NB4 (cell line): ENCODE measurements around the gene PLEKHA5.

Experiments used
- DNase-seq: peaks from one replicate; pipeline ENCODE4 v3.0.0; 2010; ENCODE audit warnings: low read depth
- H3K4me3 ChIP-seq: one replicate; pipeline ENCODE4 v1.5.1; 2011; ENCODE audit warnings: mild to moderate bottlenecking, low read depth, low read length, moderate library complexity
- MYC ChIP-seq: IDR thresholded peaks from 2 replicates; pipeline ENCODE4 v1.6.1; 2011; ENCODE audit warnings: low read depth, low read length
- POLR2A ChIP-seq: IDR thresholded peaks from 2 replicates; pipeline ENCODE4 v1.6.1; 2011; ENCODE audit warnings: mild to moderate bottlenecking; ENCODE audit not compliant: insufficient read length; ENCODE audit errors: extremely low read depth
- TF ChIP-seq, protein P1 (sequence below): IDR thresholded peaks from 2 replicates; pipeline ENCODE4 v1.6.1; 2011; ENCODE audit warnings: low read depth, low read length
- TF ChIP-seq, protein P2 (sequence below): IDR thresholded peaks from one replicate; pipeline ENCODE4 v1.5.1; 2012; ENCODE audit warnings: low read depth, low read length

PLEKHA5 gene

DNA sequence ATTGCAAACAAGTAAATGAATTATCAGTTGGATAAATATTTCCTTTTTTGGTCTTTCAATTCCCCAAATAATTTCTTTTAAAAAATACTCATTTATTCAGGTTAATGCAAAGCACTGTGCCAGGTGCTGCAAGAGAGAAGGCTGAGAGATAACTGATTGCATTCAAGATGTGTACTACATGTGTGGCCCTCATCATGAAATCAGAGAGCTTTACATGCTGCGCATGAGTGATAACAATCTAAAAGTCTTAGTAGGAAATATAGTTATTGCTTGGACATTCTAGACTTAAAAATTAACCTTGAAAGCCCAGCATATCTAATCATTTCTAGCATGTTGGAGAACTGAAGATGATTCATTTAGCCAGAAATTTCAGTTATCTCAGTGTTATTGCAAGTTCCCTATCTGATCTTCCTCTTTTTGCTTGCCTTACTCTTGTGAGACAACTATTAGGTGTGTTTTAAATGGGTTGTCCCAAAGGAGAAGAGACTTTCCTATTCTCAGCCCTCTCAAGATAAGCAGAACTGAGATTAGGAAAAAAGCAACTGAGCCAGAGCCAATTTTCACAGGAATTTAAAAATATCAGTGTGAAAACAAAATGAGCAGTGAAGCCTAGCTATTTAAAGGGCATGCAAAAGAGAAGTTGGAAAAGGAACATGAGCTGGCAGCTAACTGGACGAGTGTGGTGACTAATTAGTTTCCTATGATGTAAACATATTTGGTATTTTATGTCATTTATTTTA lies 60.9 kb downstream of the PLEKHA5 start:
- H3K4me3 ChIP-seq: no peak overlapping the region
- DNase-seq: peak; percentile 80
- TF ChIP-seq MYC: no peak
- TF ChIP-seq, protein P1, sequence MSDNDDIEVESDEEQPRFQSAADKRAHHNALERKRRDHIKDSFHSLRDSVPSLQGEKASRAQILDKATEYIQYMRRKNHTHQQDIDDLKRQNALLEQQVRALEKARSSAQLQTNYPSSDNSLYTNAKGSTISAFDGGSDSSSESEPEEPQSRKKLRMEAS: no peak
- TF ChIP-seq POLR2A: no peak
- TF ChIP-seq, protein P2, sequence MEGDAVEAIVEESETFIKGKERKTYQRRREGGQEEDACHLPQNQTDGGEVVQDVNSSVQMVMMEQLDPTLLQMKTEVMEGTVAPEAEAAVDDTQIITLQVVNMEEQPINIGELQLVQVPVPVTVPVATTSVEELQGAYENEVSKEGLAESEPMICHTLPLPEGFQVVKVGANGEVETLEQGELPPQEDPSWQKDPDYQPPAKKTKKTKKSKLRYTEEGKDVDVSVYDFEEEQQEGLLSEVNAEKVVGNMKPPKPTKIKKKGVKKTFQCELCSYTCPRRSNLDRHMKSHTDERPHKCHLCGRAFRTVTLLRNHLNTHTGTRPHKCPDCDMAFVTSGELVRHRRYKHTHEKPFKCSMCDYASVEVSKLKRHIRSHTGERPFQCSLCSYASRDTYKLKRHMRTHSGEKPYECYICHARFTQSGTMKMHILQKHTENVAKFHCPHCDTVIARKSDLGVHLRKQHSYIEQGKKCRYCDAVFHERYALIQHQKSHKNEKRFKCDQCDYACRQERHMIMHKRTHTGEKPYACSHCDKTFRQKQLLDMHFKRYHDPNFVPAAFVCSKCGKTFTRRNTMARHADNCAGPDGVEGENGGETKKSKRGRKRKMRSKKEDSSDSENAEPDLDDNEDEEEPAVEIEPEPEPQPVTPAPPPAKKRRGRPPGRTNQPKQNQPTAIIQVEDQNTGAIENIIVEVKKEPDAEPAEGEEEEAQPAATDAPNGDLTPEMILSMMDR: no peak

DNA sequence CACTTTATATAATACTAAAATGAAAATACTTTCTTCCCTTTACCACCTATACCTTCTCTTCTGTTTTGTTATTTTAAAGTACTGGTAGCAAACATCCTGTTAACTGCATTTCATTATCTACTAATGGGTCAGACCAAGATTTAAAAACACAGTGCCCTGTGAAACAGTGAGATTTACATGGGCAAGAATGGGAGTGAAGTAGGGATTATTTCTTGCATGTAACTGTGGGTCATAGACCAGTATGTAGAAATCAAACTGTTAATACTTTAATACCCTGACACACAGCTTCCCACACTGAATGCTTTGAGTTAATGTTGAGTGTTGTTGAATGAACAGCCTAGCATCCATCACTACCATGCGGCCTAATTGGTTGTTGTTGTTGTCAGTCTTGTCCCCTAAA lies 61.6 kb downstream of the PLEKHA5 start:
- H3K4me3 ChIP-seq: no peak overlapping the region
- TF ChIP-seq, protein P1: no peak
- no peak for TF ChIP-seq POLR2A
- no peak for TF ChIP-seq MYC
- TF ChIP-seq, protein P2: no peak
- no peak for DNase-seq

DNA sequence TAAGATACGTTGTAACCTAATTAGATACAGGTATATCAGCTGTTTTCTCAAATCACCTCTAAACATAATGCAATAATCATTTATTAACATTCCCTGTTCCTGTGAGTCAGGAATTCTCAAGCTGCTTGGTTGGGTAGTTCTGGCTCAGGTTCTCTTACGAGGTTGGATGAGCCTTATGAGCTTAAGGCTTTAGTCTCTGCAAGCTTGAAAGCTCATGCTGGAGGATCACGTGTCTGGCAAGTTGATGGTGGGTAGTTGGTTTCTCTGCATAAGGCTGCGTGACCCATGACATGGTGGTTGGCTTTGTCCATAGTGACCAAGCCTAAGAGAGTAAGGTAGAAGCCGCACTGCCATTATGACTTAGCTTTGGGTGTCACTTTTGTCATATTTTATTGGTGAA lies 62.0 kb downstream of the PLEKHA5 start:
- TF ChIP-seq, protein P1: no peak
- TF ChIP-seq POLR2A: no peak
- no peak for TF ChIP-seq MYC
- TF ChIP-seq, protein P2: no peak
- no peak for DNase-seq
- H3K4me3 ChIP-seq: no peak overlapping the region

DNA sequence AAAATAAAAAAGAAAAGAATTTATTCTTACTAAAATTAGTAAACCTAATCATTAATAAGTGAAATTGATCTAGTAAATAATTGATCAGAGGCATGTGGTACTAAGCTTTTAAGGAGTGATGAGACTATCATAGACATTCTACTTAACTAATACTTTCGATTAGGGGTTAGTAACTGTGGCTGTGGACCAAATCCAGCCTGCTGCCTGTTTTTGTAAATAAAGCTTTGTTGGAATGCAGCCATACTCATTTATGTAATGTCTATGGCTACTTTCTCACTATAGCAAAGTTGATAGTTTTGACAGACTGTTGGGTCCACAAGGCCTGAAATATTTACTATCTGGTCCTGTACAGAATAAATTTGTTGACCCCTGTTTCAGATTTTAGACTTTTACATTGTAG lies 63.2 kb downstream of the PLEKHA5 start:
- no peak for DNase-seq
- TF ChIP-seq, protein P2: no peak
- TF ChIP-seq MYC: no peak
- TF ChIP-seq, protein P1: no peak
- no peak for TF ChIP-seq POLR2A
- H3K4me3 ChIP-seq: no peak overlapping the region

DNA sequence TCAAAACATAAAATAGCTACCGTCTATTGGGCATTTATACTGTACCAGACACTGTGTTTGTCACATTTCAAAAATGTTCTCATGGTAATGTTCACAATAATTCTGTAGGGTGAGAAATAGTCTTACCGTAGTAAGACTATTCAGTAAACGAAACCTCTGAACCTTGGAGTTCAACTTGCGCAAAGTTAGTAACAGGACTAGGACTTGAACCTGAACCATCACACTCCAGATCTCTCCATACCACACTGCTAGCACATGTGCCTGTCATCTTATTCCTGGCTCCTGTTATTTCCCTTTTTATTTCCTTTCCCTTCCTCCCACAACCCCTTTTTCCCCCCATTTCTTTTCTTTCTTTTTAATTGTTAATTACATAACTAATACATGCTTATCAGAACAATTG lies 65.4 kb downstream of the PLEKHA5 start:
- TF ChIP-seq, protein P1: no peak
- TF ChIP-seq MYC (no peak), POLR2A (no peak)
- TF ChIP-seq, protein P2: no peak

More for the DNA sequence above, 65.4 kb downstream of the PLEKHA5 start:
- no peak for DNase-seq
- H3K4me3 ChIP-seq: no peak overlapping the region
